Epithelial cell of proximal tubule (primary cell): ENCODE measurements around the gene TTLL4. TPM values are rescaled to one million over a fixed set of nuclear protein-coding genes. Genes with fewer than 3 reads are reported as not detected.

Experiments
- DNase-seq: peaks from one replicate; pipeline ENCODE4 v3.0.0-alpha.2; 2011; ENCODE audit warnings: low read depth
- H3K4me3 ChIP-seq: 2 replicates; pipeline ENCODE4 v1.5.1; 2011; ENCODE audit warnings: low read depth, mild to moderate bottlenecking, low read length
- total RNA-seq: library from RNA; depleted of rRNA; stranded (reverse); fragments of >200 nt; gene quantifications from 2 replicates; pipeline ENCODE4 v1.2.3, GENCODE V29; 2015
- TF ChIP-seq, protein P1 (sequence below): conservative IDR thresholded peaks from 2 replicates; pipeline ENCODE4 v1.5.1; 2012; ENCODE audit warnings: low read depth, mild to moderate bottlenecking, low read length

The TTLL4 gene
- total RNA-seq, 1 donor from 2014 or later = 20.5 TPM

DNA sequence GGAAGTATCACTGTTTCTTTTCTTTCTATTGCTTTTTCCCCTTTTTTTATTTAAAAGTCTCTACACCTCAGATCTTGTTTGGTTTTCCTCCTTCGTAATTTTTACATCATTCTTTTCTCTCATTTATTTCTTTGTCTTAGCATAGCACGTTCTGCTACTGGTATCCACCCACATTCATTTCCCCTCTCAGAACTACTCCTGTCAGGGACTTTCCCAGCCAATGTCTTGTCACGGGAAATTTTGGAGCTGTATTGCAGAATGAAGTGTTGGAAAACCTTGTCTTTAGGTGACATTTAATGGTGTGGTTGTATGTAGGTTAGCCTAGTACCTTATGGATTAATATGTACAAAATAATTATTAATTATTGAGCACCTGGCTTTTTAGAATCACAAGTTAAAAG lies 34.0 kb downstream of the TTLL4 start:
- H3K4me3 ChIP-seq = no peak overlapping the region
- TF ChIP-seq, protein P1, sequence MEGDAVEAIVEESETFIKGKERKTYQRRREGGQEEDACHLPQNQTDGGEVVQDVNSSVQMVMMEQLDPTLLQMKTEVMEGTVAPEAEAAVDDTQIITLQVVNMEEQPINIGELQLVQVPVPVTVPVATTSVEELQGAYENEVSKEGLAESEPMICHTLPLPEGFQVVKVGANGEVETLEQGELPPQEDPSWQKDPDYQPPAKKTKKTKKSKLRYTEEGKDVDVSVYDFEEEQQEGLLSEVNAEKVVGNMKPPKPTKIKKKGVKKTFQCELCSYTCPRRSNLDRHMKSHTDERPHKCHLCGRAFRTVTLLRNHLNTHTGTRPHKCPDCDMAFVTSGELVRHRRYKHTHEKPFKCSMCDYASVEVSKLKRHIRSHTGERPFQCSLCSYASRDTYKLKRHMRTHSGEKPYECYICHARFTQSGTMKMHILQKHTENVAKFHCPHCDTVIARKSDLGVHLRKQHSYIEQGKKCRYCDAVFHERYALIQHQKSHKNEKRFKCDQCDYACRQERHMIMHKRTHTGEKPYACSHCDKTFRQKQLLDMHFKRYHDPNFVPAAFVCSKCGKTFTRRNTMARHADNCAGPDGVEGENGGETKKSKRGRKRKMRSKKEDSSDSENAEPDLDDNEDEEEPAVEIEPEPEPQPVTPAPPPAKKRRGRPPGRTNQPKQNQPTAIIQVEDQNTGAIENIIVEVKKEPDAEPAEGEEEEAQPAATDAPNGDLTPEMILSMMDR = no peak
- DNase-seq = no peak

DNA sequence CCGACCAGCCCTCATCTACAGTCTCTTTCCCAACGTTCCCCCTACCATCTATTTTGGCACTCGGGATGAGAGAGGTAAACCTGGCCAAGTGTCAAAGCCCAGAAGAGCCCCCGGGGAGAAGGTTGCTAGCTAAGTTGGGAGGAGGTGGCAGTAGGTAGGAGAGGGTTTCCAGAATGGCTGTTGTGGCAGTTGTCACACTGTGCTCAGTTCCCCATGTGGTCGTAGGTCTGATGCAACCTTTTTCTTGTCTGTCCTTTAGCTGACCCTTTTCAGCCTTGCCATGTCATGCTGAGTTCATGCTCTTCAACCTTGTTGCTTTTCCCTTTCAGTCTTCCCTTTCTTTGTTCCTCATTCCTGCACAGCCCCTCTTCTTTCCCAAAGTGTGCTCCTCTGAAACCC lies 34.5 kb downstream of the TTLL4 start:
- DNase-seq = no peak
- no peak overlapping the region for H3K4me3 ChIP-seq
- TF ChIP-seq, protein P1 = no peak

DNA sequence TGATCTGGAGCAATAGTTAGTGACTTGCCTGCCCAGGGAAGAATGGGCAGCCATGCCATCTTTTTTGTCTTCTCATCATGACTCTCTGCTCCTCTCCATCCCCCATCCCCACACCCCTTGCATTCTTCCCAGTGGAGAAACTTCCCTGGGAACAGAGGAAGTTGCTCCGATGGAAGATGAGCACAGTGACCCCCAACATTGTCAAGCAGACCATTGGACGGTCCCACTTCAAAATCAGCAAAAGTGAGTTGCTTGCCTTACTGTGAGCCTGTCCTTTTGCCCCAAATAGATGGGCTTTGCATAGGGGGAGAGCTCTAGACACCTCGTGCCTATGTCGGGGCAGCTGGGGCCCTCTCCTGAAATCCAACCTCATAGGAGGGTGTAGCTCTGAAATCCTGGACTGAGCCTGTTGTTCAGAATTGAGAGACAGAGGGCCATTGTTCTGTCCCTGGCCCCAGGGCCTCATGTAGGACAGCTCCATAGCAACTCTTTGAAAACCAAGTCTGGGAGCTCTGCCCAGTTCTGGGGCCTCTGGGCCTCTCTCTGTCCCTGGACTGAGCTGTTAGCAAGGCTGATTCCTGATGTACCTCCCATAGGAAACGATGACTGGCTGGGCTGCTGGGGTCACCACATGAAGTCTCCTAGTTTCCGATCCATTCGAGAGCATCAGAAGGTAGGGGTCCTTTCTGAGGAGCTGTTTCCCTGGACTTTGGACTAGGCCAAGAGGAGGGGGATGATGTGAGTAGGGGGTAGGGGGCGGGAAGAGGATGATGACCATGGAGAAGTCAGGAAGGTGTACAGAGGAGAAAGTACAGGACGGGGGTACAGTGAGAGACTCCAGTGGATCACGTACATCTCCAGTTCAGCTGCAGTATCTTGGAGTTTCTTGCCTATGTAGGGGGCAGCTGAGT lies 35.2 kb downstream of the TTLL4 start:
- TF ChIP-seq, protein P1 = no peak
- no peak overlapping the region for H3K4me3 ChIP-seq
- DNase-seq = no peak

DNA sequence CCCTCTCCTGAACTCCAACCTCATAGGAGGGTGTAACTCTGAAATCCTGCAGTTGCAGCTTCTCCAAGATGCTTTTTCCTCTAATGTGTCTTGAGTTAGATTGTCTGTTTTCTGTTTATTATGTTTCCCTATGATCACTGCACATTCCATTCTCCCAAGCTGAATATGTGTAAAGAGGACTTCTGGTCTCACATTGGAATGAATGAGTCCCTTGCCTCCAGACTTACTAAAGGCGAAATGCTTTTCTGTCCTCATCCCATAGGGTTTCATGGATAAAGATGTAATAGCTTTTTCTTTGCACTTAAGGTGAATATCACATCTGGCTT lies 35.8 kb downstream of the TTLL4 start:
- no peak overlapping the region for H3K4me3 ChIP-seq
- no peak for DNase-seq
- TF ChIP-seq, protein P1 = no peak

DNA sequence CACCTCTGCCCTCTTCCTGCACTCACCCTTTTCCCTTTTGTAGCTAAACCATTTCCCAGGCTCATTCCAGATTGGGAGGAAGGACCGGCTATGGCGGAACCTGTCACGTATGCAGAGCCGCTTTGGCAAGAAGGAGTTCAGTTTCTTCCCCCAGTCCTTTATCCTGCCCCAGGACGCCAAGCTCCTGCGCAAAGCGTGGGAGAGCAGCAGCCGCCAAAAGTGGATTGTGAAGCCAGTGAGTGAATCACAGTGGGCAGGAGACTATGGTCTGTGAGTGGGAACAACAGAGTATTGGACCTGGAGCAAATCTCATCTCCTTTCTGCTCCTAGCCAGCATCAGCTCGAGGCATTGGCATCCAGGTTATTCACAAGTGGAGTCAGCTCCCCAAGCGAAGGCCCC lies 36.3 kb downstream of the TTLL4 start:
- H3K4me3 ChIP-seq = no peak overlapping the region
- DNase-seq = no peak
- TF ChIP-seq, protein P1 = no peak

DNA sequence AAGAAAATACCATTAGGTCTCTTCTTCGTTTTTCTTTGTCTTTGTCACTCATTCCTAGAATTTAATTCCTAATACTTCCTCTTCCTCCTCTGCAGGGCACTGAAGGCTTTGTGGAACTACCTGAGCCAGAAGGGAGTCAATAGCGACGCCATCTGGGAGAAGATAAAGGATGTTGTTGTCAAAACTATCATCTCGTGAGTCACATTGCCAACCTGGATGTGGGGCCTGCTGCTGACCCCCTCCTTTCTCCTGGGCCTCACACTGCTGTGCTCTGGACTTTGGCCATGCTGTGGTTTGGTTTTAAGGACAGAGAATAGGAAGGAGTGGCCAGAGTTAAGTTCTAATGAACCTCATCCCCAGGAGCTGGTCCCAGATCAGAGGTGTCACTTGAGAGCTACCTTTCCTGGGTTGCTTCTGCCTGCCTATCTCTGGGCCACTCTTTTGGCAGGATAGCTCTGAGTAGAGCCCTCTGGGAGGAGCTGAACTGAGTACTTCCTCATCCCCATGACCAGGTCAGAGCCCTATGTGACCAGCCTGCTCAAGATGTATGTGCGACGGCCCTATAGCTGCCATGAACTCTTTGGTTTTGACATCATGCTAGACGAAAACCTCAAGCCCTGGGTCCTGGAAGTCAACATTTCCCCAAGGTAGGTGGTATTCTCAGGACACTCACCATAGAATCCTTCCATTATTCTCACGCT lies 38.3 kb downstream of the TTLL4 start:
- DNase-seq = no peak
- TF ChIP-seq, protein P1 = no peak
- H3K4me3 ChIP-seq = no peak overlapping the region

DNA sequence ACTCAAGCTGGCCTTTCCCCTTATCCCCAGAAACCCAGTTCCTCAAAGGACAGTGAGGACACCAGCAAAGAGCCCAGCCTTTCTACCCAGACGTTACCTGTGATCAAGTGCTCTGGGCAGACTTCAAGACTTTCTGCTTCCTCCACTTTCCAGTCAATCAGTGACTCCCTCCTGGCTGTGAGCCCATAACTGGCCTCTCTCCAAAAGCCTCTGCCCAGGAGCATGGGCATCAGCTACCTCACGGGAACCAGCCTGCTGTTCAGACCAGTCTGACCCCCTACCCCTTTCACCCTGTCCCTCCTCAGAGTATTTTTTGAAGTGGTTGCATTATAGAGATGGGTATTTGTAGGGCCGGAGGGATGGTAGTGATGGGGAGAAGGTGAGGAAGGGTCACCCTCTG lies 43.6 kb downstream of the TTLL4 start:
- TF ChIP-seq, protein P1 = no peak
- no peak overlapping the region for H3K4me3 ChIP-seq
- no peak for DNase-seq
